Stomach (tissue), 4 donors: ENCODE results near the gene EGLN2.
"Not testable (repeated sequence)": the region's sequence is repeated elsewhere in the genome, so short reads cannot be mapped to it uniquely, and the experiment has no call there.

ENCODE experiments used
- CTCF ChIP-seq, 7 experiments: fragments of 450-650 bp in 4 of 7; fragments of 200-600 bp in 3 of 7; sonication (generic) in 3 of 7; IDR thresholded peaks; one replicate each; pipeline ENCODE4 v1.5.1; 2016 to 2019; ENCODE audit warnings: antibody characterized with exemption in 7 of 7, control low read depth in 2 of 7, mild to moderate bottlenecking in 1 of 7
- POLR2A ChIP-seq, 4 donors: fragments of 450-650 bp; IDR thresholded peaks; one replicate each; pipeline ENCODE4 v1.6.1; 2016; ENCODE audit warnings: antibody characterized with exemption in 4 of 4, control low read depth in 2 of 4, mild to moderate bottlenecking in 1 of 4, moderate library complexity in 1 of 4
- POLR2AphosphoS5 ChIP-seq, 3 donors: sonication (generic); formaldehyde crosslinking; IDR thresholded peaks; one replicate each; pipeline ENCODE4 v1.6.1; 2016; ENCODE audit warnings: antibody characterized with exemption in 3 of 3

DNA sequence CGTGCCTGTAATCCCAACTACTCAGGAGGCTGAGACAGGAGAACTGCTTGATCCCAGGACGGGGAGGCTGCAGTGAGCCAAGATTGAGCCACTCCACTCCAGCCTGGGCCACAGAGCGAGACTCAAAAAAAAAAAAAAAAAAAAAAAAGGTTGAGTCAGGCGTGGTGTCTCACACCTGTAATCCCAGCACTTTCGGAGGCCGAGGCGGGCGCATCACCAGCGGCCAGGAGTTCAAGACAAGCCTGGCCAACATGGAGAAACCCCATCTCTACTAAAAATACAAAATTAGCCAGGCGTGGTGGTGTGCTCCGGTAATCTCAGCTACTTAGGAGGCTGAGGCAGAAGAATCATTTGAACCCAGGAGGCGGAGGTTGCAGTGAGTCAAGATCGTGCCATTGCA, 32.6 kb upstream of the EGLN2 start:
- TF ChIP-seq CTCF, POLR2AphosphoS5, POLR2A (IDR thresholded peaks at IDR 0.05): not testable (repeated sequence)
